Measurements from ENCODE around the gene KDM5B.

- TF ChIP-seq POLR2A (IDR thresholded peaks at IDR 0.05) (no peak), CTCF (IDR thresholded peaks at IDR 0.05) (no peak)
These were observed 120.4 kb downstream of the KDM5B start for GRCh38 chr1:202687798-202688197.
